HG03066 (cell line): ENCODE data around the gene SCNN1B.

Experiments used
- ATAC-seq: cut with Tn5 transposase; IDR thresholded peaks from one replicate; pipeline ENCODE4 v1.9.1; 2021; ENCODE audit warnings: low read depth; ENCODE audit not compliant: unreplicated experiment

The SCNN1B gene

GRCh38 chr16:23403547-23403946 is 101.4 kb downstream of the SCNN1B start:
- no peak for ATAC-seq

- no peak for ATAC-seq
Observed at GRCh38 chr16:23406024-23406423, 103.9 kb downstream of the SCNN1B start.

- ATAC-seq: no peak
Observed at GRCh38 chr16:23406546-23407240, 104.6 kb downstream of the SCNN1B start.

- no peak for ATAC-seq
Observed at GRCh38 chr16:23407436-23408127, 105.5 kb downstream of the SCNN1B start.

GRCh38 chr16:23408242-23408822 is 106.2 kb downstream of the SCNN1B start:
- no peak for ATAC-seq

- no peak for ATAC-seq
Observed at GRCh38 chr16:23408823-23409298, 106.8 kb downstream of the SCNN1B start.

- ATAC-seq: no peak
Observed at GRCh38 chr16:23409522-23409921, 107.4 kb downstream of the SCNN1B start.

GRCh38 chr16:23410176-23410575 is 108.1 kb downstream of the SCNN1B start:
- no peak for ATAC-seq

GRCh38 chr16:23414731-23415130 is 112.6 kb downstream of the SCNN1B start:
- no peak for ATAC-seq

- ATAC-seq: no peak
Observed at GRCh38 chr16:23416816-23417215, 114.7 kb downstream of the SCNN1B start.

- no peak for ATAC-seq
Observed at GRCh38 chr16:23420011-23420410, 117.9 kb downstream of the SCNN1B start.

- no peak for ATAC-seq
Observed at GRCh38 chr16:23423496-23424049, 121.5 kb downstream of the SCNN1B start.

- ATAC-seq: no peak
Observed at GRCh38 chr16:23424292-23424958, 122.3 kb downstream of the SCNN1B start.

GRCh38 chr16:23428351-23428750 is 126.2 kb downstream of the SCNN1B start:
- no peak for ATAC-seq
